Non-pigmented ciliary epithelial cell (primary cell): ENCODE measurements around the gene PNMT.
"Not testable (repeated sequence)": the region's sequence is repeated elsewhere in the genome, so short reads cannot be mapped to it uniquely, and the experiment has no call there.

ENCODE experiments used
- DNase-seq: peaks from one replicate; pipeline ENCODE4 v3.0.0-alpha.2; 2010; ENCODE audit warnings: low read depth

PNMT gene

DNA sequence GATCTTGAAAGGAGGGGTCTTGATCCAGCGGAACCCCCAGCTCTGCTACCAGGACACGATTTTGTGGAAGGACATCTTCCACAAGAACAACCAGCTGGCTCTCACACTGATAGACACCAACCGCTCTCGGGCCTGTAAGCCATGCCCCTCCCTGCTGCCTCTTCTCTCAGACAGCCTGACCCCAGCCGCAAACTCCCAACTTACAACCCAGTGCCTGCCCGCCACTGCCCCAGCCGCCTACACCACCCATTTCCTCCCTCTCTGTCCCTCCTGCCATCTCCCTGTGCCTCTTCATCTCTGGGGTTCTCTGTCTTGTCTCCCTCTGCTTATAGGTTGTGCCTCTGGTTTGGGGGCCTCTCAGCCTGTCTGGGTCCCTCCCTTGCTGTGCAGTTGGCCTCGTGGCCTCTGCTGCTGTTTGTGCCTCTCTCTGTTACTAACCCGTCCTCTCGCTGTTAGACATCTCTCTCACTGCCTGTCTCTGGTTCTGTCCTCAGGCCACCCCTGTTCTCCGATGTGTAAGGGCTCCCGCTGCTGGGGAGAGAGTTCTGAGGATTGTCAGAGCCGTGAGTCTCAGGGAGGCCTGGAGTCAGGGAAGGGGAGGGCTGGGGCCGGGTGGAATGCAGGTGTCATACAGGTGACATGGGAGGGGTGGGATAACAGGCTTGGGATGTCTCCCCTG is 41.2 kb downstream of the PNMT start:
- no peak for DNase-seq

DNA sequence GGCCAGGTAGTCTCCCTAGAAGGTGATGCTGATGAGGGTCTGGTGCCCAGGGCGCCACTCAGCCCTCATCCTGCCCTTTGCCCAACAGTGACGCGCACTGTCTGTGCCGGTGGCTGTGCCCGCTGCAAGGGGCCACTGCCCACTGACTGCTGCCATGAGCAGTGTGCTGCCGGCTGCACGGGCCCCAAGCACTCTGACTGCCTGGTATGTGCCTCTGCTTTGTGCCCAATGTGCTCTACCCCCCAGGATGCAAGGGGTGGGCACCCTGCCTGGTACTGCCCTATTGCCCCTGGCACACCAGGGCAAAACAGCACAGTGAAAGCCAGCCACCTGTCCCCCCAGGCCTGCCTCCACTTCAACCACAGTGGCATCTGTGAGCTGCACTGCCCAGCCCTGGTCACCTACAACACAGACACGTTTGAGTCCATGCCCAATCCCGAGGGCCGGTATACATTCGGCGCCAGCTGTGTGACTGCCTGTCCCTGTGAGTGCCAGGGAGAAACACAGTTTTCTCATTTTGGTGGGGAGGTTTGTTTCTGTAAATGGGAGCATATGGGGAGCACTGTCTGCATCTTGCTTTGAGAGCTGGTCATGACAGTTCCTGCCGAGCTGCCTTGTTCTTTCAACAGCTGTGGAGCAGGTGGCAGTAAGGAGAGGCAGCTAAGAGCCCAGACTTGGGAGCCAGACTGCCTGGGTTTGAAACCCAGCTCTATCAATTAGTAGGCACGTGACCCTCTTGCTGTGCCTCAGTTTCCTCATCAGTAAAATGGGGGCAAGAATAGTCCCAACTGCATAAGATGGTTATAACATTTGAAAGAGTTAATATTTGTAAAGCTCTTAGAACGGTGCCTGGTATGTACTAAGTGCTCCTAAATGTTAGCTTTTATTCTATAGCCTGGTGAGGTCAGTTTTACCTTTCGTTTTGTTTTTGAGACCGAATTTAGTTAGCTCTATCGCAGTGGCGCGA is 42.0 kb downstream of the PNMT start:
- DNase-seq = no peak

DNA sequence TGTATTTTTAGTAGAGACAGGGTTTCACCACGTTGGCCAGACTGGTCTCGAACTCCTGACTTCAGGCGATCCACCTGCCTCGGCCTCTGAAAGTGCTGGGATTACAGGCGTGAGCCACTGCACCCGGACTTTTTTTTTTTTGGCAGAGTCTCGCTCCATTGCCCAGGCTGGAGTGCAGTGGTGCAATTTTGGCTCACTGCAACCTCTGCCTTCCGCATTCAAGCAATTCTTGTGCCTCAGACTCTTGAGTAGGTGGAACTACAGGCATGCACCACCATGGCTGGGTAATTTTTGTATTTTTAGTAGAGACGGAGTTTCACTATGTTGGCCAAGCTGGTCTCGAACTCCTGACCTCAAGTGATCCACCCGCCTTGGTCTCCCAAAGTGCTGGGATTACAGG is 42.8 kb downstream of the PNMT start:
- DNase-seq = not testable (repeated sequence)

- no peak for DNase-seq
Measured at GRCh38 chr17:39711851-39712250, 43.6 kb downstream of the PNMT start.

DNA sequence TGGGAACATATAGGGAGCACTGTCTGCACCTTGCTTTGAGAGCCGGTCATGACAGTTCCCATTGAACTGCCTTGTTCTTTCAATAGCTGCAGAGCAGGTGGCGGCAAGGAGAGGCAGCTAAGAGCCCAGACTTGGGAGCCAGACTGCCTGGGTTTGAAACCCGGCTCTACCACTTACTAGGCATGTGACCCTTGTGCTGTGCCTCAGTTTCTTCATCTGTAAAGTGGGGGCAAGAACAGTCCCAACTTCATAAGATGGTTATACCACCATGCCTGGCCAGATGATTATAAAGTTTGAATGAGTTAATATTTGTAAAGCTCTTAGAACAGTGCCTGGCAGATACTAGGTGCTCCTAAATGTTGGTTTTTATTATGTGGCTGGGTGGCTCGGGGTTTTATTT is 46.0 kb downstream of the PNMT start:
- DNase-seq = no peak

DNA sequence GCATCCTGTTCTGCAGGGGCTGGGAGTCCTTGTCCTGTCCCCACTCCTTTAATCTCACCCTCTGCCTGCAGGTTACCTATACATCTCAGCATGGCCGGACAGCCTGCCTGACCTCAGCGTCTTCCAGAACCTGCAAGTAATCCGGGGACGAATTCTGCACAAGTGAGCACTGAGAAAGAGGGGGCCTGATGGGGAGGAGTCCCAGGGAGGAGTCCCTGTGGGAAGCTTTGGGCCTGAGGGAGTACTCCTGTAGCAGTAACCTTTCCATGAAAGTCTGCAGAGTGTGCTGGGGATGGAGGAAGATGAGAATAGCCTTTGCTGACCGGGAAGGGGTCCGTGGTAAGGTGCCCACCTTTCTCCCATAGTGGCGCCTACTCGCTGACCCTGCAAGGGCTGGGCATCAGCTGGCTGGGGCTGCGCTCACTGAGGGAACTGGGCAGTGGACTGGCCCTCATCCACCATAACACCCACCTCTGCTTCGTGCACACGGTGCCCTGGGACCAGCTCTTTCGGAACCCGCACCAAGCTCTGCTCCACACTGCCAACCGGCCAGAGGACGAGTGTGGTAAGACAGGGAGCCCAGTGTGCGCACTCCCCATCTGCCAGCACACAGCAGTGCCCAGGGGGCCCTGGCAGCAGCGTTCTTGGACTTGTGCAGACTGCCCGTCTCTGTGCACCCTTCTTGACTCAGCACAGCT is 47.3 kb downstream of the PNMT start:
- DNase-seq = no peak

DNA sequence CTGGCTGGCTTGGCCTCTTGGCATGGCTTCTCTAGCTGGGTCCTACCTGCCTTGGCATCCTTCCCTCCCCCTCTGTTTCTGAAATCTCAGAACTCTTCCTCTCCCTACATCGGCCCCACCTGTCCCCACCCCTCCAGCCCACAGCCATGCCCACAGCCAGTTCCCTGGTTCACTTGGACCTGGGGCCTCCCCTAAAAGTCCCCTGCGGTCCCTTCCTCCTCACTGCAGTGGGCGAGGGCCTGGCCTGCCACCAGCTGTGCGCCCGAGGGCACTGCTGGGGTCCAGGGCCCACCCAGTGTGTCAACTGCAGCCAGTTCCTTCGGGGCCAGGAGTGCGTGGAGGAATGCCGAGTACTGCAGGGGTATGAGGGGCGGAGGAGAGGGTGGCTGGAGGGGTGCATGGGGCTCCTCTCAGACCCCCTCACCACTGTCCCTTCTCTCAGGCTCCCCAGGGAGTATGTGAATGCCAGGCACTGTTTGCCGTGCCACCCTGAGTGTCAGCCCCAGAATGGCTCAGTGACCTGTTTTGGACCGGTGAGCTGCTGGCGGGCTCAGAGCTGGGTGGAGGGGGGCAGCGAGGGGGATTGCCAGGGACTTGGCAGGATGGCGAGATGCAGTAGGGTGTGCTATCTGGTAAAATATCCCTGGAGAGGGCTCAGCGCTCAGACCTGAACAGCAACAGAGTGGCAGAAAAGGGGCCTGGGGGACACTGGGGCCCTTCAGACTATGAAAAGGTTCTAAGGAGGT is 48.0 kb downstream of the PNMT start:
- no peak for DNase-seq

DNA sequence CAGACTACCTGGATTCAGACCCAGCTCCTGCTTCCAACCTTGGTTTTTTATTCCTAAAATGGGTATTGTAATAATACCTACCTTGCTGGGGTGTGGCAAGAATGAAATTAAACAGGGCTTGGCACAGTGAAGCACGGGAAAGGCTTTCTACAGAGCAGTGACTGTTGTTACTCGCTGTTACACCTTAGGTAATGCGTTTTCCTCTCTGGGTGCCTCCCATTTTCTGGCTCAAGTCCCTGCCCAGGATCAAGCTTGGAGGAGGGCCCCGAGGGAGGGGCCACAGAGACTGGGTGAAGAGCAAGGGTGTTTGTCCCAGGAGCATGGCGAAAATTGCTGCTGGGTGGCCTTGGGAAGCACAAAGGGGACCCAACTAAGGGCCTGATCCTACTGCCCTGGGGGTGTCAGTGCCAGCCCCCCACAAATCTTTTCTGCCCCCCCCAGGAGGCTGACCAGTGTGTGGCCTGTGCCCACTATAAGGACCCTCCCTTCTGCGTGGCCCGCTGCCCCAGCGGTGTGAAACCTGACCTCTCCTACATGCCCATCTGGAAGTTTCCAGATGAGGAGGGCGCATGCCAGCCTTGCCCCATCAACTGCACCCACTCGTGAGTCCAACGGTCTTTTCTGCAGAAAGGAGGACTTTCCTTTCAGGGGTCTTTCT is 48.8 kb downstream of the PNMT start:
- no peak for DNase-seq

- no peak for DNase-seq
Measured at GRCh38 chr17:39717660-39718059, 49.4 kb downstream of the PNMT start.

GRCh38 chr17:39719563-39720355 is 51.5 kb downstream of the PNMT start:
- DNase-seq = no peak
